Measurements from ENCODE around the gene SPARCL1.
"Not testable (repeated sequence)": the region's sequence is repeated elsewhere in the genome, so short reads cannot be mapped to it uniquely, and the experiment has no call there.

SPARCL1 gene, protein sequence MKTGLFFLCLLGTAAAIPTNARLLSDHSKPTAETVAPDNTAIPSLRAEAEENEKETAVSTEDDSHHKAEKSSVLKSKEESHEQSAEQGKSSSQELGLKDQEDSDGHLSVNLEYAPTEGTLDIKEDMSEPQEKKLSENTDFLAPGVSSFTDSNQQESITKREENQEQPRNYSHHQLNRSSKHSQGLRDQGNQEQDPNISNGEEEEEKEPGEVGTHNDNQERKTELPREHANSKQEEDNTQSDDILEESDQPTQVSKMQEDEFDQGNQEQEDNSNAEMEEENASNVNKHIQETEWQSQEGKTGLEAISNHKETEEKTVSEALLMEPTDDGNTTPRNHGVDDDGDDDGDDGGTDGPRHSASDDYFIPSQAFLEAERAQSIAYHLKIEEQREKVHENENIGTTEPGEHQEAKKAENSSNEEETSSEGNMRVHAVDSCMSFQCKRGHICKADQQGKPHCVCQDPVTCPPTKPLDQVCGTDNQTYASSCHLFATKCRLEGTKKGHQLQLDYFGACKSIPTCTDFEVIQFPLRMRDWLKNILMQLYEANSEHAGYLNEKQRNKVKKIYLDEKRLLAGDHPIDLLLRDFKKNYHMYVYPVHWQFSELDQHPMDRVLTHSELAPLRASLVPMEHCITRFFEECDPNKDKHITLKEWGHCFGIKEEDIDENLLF

DNA sequence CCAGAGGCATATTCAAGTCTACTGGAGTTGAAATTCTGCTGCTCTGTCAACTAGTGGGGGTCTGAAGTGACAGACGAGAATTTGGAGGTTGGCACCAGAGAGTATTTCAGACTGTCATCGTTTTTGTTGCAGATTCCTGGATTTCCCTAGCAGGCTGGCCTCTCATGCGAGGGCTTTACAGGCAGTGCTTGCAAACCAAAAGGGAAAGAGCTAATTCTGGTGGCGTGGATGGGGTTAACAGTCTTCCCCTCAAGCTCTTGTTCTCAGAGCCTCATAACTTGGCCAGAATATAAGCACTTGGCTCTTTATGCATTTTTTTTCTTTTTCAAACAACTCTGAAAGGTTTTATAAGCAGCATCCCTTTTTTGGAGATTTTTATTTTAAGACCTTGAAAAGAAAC is at the start of gene SPARCL1:
Gene SPARCL1 (minus strand): TSS at position 190 of the 400 bp plus-strand sequence. CDS start 29,802 bp downstream, outside the sequence.
- DNase-seq, result no peak

DNA sequence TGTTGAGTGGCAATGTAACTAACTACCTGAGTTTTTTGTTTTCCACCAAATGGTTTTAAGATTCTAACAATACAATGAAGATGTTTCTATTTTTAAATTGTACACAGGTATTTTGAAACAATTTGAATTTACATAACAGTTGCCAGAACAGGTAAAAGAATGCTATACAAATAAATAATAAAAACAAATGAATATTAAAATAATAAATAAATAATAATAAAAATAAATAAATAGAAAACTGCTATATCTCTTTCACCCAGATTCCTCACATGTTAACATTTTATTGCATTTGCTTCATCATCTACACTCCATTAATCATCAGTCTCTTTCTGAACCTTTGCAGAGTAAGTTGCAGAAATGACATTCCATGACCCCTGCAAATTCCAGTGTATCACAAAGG is 46.8 kb upstream of the SPARCL1 start:
- no peak for DNase-seq

DNA sequence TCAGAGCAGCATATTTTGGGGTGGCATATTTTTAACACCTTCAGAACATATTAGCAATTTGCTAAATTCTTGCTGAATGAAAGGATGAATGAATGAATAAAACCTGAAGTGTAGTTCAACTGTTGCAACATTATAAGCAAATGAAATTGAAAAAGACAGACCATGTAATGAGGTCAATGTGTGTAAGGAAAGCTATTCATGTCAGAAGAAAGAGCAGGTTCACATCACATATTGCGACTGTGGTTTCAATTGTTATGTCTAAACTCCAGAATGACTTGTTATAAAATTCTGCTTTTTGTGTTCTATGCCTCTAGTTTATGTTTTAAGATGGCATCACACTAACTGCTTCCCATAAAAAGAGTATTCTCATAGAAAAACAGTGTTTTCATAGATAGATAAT is 46.2 kb upstream of the SPARCL1 start:
- no peak for DNase-seq

DNA sequence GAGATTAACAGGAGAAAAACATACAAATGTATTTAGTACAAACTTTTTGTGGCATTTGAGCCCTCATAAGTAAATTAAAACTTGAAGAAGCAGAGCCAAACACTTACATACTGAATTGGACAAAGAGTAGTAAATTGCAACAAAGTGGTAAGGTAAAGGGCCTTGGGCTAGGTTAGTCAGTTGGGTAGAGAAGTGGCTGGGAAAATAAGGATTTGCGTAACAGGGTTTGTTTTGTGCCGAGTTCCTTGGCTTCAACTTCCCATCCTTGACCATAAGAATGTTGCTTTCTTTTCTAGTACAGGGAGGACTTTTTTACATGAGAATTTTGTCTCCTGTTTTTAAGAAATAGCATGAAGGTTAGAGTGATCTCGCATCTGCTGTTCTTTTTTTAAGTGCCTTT is 45.8 kb upstream of the SPARCL1 start:
- DNase-seq, result no peak

DNA sequence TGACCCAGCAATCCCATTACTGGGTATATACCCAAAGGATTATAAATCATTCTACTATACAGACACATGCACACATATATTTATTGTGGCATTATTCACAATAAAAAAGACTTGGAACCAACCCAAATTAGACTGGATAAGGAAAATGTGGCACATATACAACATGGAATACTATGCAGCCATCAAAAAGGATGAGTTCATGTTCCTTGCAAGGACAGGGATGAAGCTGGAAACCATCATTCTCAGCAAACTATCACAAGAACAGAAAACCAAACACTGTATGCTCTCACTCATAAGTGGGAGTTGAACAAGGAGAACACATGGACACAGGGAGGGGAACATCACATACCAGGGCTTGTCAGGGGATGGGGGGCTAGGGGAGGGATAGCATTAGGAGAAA is 45.2 kb upstream of the SPARCL1 start:
- DNase-seq, result not testable (repeated sequence)

DNA sequence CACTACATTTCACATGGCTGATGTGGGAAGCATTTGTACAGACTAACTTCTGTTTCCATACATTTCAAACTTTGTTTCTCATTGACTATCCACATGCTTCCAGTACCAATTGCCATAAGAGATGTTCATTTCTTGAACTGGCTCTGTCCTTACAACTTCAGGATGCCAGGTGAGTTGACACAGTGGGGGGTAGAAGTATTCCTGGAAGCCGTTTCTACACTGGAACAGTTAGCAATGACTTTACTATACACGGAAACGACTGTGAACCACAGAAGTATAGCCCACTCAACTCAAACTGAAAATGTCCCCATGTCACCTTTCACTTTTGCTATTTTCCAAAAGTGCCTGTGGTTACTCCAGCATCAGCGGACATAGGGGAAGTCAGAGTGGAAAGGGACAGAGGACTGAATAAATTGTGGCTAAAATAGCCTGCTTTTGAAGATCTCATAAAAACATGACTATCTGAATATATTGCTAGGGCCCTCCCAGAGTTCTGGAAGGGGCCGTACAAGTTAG is 41.2 kb upstream of the SPARCL1 start:
- DNase-seq, result no peak

DNA sequence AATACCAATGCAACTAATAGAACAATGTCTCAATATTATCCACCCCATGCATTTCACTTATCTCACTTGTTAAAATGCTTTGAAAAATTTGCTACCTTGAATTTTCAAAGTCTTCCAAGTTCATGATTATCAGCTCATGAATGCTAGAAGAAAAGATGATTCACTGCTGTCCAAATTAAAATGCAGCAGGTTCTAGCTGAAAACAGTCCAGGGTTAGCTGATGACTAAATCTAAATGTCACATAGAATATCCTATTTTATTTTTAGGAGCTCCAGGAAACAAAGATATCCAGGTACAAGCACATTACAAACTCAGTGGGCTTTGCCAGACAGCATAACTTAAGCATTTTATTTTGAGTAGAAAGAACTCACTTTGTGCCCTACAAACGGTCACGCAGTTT is 38.0 kb upstream of the SPARCL1 start:
- no peak for DNase-seq

DNA sequence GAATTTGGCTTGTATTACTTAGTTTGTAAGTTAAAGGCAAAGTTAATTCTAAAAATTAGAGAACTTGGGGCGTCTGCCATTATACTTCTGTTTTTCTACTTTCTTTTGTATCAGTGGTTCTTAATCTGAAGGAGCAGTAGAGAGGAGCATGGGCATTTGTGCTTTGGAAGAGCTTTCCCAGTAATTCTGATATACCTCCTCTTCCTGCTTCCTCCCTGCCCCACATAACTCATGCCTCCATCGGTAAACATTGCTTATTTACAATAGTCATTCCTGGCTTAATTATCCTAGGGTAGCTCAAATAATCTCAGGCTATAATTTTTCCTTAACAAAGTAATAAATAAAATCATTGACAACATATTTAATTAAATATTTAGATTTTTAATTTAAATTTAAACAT is 37.1 kb upstream of the SPARCL1 start:
- no peak for DNase-seq

DNA sequence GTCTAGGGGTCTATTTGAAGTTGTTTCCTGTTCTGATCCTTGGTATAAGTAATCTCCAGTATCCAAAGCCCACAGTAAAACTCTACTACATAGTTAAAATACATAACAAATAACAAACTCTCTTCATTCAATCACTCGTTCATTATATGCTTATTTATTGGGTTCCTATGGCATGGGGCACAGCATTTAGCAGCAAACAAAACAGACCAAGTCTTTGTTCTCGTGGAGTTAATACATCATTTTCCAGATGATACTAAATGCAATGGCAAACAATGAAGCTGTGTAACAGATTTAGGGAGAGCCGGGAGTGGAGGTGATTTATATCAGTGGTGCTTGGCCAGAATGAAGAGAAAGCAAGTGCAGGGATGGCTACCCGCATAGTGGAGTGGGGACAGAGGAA is 36.6 kb upstream of the SPARCL1 start:
- DNase-seq, result no peak

DNA sequence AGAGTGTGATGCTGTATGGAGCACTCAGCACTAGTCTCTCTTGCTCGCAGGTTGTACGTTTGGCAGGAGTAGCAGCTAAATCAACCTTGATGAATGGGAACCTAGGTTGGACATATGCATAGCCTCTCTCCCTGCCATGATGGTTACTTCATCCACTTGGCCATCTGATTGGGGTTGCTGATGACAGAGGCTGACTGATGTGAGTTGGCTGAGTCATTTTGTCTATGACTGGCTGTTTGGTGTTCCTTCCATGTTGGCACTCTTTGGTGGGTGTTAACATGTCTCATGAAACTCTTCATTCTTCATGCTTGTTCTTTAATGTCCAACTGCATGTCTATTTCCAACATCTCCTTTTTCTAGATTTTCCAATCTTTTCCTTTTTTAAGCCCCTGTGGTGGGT is 31.6 kb upstream of the SPARCL1 start:
- DNase-seq, result no peak

DNA sequence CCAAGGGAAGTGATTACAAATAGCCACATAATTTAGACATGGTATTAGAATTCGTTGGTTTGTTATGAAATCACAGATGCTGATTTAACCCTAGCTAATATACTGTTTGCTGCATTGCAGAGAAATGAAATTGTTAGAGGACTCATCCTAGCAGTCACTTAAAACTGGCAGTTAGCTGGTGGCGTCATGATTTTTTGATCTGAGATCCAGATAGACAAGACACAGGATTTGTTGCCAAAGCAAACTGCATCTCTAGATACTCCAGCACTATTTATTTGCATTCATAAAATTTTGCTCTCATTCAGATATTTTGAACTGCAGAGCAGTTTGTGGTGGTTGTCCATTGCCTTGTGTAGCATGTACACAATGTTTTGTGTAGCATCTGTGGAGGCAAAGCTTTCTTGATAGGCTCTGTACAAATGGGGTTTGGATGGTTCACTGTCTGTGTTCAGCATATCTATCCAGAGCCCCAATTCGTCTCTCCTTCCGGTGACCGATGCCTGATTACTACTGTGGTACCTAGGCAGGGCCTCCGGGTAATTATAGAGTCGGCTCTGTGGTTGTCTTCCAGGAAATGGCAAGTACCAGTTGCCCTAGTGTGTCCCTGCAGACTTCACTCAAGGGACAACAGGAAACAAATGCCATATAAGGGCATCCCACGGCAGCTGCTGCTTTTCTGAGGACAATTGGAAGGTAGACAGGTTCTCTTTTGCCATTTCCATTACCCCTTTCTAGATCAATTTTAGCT is 30.1 kb upstream of the SPARCL1 start:
- DNase-seq, result peak; percentile 29

DNA sequence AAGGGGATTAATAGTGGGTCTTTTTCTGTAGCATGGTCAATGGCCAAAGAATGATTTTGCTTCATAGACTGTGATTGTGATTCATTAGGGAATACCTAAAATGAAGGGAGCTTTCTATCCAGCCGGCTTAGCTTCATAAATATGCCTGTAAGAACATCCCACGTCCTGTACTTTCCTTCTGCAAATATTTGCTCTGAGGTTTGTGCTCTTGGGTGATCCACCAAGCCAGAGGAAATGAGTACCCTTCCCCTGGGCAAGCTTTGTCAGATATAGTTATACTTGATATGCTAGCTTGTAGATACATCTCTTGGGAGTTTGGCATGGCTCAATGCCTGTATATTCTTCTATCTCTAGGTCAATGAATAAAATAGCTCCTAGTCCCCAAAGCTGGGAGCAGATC is 28.2 kb upstream of the SPARCL1 start:
- no peak for DNase-seq

DNA sequence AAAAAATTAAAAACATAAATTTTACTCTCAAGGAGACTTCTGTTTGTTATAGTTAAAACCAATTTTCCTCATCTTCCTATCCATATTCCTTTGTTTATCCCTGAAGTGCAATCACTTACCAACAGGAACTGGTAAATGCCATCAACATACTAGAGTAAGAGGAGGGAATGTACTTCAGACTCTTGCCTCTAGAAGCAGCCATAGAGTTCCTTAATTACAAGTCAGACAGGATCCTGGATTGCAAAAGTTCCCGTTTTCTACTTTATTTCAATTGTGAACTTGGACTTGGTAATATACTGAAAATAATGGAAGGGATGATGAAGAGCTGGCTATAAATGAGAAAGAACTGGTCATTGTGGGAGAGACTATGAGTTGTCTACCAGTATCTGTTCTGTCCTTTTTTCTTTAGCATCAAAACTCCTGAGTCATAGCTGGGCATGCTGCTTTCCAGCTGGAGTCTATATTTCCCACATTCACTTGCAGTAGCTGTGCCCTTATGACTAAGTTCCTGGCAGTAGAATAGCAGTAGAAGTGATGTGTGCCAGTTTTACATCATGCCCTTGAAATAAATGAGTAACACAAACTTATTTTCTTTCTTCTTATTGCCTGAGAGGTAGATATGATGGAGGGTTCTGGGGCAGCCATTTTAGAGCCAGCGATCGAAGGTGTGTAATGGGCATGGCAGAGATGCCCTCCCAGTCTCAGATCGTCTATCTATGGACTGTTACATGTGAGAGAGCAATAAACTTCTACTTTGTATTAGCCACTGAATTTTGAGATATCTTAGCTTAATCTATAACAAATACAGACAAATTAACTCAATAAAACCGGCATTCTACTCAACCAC is 26.8 kb upstream of the SPARCL1 start:
- no peak for DNase-seq

DNA sequence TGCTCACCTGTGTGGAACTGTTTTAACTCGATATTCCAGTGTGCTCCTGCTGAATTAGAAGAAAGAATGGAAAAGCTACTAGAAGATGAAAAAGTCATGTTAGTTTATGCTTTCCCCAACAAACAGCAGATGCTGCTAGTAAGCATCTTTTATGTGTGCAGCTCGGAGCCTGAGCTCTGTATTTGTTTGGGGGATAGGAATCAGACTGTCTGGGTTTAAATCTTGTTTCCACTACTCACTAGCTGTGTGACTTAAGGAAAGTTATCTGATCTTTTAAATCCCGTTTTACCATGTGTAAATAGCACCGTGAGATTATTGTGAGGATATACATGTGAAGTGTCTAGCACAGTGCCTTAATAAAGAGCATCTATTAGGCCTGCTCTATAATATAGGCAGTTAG is 24.0 kb upstream of the SPARCL1 start:
- DNase-seq, result no peak

DNA sequence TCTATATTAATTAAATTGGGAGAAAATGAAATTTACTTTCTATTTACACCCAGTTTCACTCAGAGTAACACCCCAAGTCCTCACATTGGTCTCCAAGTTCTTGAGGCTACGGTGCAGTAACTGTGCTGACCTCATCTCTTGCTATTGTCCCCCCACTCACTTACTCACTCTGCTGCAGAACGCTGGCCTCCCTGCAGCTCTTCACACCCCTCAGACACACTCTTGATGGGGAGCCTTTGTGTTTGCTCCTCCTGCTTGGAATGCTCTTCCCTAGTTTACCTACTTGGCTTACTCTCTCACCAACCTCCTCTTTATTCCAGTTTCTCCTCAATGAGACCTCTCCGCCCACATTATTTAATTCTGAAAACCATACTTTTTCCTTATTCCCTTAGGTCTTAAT is 22.2 kb upstream of the SPARCL1 start:
- no peak for DNase-seq

DNA sequence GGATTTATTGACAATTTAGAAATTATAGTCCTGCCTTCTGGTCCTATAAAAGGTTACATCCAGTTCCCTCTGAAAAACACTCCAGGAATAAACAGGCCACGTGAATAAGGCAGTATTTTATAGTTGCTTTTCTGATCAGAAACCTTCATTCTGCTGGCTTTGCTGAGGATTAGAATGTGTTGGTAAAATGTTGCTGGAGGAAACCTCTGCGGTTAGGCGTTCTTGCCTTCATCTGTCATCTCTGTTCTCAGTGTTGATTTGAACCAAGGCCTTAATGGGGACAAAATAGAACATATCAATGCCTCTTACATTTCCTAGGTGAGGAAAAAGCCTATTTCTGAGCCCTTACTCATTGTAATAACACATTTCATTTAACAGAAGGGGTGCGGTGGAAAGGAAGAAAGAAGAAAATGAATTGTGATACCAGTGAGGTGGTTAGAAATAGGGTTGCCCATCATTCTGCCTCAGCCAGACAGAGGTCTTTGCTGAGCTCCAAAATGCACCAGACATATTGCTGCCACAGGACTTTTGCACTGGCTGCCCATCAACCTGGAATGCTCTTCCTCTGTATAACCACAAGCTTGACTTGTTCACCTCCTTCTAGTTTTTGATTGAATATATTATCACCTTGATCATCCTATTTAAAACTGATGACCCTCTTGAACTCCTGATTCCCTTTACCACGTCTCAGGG is 18.0 kb upstream of the SPARCL1 start:
- DNase-seq, result no peak

DNA sequence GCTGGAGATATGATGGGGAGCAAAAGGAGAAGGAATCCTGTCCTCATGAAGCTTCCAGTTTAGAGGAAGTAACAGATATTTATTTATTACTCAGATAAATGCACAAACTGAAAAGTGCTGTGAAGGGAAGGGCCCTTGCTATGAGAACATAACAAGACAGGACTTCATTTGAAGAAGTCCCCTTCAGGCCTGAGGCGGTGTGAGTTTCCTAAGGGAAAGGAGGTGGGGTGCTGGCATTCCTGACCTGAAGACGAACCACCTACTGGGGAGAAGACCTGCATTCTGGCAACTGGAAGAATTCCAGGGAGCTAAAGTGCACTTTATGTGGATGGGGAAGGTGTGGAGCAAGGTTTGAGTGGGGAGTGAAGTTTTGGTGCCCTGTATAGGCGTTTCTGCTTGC is 15.9 kb upstream of the SPARCL1 start:
- no peak for DNase-seq

DNA sequence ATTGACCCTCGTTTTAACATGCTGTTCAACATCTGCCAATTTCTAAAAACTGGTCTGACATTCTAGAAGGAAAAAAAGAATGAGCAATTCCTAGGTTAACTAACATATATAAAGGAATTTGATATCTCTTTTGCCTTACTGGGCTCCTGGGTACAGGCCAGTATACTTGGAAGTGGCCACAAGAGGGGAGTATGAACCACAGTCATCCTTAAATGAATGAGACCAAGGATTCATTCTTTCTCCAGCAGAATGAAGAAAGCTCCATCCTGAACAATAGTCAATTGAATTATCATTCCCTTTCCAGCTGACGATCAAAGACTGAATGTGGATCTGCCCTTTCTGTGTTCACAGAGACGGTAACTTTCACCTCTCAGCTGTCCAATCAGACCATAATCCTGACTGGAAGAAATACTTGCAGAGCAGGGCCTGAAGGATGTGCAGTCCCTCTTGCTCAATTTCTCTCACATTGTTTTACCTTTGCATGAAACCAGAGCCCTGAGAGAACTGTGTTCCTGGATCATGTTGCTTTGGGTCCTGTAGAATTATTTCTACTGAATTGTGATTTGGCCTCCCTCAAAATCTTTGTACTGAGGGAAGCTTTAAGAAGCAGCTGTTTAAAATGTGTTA is 14.8 kb upstream of the SPARCL1 start:
- no peak for DNase-seq

DNA sequence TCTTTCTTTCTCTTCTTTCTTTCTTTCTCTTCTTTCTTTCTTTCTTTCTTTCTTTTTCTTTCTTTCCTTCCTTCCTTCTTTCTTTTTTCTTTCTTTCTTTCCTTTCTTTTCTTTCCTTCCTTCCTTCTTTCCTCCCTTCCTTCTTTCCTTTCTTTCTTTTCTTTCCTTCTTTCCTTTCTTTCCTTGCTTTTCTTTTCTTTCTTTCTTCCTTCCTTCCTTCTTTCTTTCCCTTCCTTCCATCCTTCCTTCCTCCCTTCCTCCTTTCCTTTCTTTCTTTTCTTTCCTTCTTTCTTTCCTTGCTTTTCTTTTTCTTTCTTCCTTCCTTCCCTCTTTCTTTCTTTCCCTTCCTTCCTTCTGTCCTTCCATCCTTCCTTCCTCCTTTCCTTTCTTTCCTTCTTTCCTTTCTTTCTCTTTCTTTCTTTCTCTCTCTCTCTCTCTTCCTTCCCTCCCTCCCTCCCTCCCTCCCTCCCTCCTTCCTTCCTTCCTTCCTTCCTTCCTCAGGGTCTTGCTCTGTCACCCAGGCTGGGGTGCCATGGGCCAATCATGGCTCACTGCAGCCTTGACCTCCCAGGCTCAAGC is 13.6 kb upstream of the SPARCL1 start:
- DNase-seq, result no peak

DNA sequence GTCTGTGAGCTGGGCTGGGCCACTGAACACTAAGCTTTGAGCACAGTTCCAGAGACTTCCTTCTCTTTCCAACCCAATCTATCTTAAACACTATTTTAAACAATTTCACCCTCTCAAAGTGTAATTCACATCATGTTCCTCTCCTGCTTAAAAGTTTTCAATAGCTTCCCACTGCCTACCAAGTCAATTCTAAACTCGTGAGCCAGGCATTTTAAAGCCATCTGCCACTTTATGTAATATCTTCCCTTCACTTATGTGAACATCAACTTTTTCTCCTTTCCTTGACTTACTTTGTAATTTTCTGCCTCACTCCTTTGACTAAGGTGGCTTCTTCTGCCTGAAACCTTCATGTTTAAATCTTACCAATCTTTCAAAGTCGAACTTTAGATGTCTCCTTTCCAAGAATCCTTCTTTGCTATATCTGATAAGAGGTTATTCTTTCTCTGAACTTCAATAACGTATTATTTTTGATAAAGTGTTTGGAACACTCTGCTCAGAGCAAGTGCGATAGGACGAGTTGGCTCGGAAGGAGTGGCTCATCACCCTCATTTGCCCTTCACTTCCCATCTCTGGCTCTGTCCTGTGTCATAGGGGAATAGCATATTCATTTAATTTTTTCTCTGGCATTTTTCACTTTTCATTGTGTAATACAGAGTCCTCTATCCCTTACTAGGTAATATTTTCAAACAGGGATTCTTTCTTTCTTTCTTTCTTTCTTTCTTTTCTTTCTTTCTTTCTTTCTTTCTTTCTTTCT is 13.0 kb upstream of the SPARCL1 start:
- DNase-seq, result no peak

All from RPMI8226 (cell line).